ENCODE data around the gene NFKBIE.

DNA sequence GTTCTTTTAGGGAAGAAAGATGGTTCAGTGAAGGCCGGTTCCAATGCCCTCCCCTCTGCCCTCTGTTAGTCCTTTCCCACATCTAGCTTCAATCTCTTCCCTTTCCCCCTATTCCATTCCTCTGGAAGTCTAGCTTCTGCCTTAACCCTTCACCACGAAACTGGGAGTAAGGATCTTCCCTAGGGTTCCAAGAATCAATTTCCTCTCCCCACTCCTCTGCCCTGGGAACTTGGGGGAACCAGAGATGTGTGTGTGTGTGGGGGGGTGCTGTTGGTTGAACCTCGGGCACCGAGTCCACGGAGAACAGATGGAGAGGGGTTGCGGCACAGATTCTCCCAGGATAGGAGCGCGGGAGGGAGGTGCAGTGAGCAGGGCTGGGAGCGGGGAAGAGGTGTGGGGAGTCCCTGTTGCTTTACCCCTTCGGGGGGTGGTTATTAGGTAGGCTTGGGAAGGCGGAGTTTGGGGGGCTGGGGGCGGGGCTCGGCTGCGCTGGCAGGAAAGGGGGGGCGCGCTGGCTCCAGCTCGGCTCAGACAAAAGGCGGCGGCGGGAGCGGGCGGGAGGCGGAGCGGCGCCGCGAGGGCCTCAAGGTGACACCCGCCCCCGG lies 4.7 kb upstream of the NFKBIE start, which contains the start of gene TMEM151B:
- TF ChIP-seq CTCF (IDR thresholded peaks at IDR 0.05 in 2 of 3, conservative IDR thresholded peaks at IDR 0.05 in 1 of 3; ENCODE audit: borderline replicate concordance in 1 of 3, insufficient read depth in 1 of 3, low read depth in 2 of 3, low read length in 2 of 3) (no peak), EZH2phosphoT487 (IDR thresholded peaks at IDR 0.05; ENCODE audit: borderline replicate concordance) (no peak), SP1 (IDR thresholded peaks at IDR 0.05; ENCODE audit: low read depth) (no peak), POLR2A (IDR thresholded peaks at IDR 0.05; ENCODE audit: borderline replicate concordance, extremely low read depth, insufficient read depth, insufficient read length) (no peak), MAX (IDR thresholded peaks at IDR 0.05) (no peak), TCF7L2 (IDR thresholded peaks at IDR 0.05; ENCODE audit: borderline replicate concordance, extremely low read depth, insufficient read depth, insufficient read length) (no peak), CEBPB (IDR thresholded peaks at IDR 0.05; ENCODE audit: low read depth) (no peak), POLR2AphosphoS5 (IDR thresholded peaks at IDR 0.05; ENCODE audit: low read depth, low read length) (no peak), EGR1 (IDR thresholded peaks at IDR 0.05; ENCODE audit: low read depth) (no peak), SIN3A (IDR thresholded peaks at IDR 0.05; ENCODE audit: low read depth) (no peak)

Measured in HCT116 (cell line).